ENCODE data around the gene FBP1.
"Not testable (repeated sequence)": the region's sequence is repeated elsewhere in the genome, so short reads cannot be mapped to it uniquely, and the experiment has no call there.

The FBP1 gene

DNA sequence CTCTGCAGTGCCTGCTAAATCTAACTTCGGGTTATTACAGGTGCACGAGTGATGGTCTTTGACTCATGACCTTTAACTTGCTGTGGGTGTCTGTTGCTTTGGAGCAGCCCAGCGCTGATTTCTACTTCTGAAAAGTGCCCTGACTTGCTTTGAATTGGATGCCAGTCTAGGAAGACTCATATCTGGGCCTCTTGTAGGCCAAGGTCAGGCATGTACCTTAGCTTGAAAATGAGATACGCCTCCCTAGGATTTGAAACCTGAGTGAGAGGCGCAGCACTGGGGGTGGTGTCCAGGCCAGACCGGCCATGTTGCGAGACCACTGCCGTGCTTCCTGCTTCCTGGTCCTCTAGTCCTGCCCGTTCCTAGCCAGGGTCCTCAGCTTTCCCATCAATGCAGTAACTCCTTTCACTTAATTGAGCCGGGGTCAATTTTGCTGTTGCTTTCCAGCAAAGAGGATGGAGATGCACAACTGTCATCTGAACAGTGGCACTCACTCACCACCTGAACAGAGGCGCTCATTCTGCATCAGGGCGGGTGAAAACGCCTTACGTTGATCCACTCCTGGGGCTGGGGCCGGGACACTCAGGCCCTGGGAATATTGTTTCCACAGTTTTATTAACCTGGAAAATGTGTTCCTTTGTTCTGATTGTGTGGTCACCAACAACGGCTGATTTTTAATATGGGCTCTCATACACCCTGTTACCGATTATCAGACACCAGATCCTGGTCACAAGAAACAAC is 70.2 kb downstream of the FBP1 start:
- no peak for DNase-seq

DNA sequence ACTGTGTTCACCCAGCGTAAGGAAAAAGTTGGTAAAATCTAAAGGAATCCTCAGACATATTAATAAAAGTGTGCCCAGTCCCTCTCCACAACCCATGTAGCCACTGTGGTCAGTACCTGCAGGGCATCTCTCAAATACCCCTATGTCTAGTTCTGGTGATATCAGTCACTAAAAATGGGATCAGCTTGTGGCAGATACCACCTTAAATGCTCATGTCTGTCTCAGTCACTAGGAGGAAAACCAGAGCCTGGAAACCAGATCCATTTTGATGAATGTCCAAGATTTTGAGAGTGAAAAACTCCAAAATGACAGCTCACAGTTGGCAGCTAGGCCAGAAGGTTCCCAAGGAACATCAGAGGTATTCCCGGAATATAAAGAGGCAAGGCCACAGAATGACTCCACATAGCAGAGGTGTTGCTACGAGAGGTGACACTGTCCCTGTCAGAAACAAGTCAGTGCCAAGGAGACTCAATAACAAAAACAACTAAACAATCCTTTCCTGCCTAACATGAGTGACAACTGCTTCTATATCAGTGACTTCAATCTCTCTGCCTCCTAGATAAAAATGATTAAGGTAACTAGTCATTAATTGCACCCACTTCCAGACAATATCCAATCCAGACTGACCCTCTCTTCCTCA is 70.9 kb downstream of the FBP1 start:
- no peak for DNase-seq

GRCh38 chr9:94567271-94567670 is 72.0 kb downstream of the FBP1 start:
- no peak for DNase-seq

- no peak for DNase-seq
These were observed 72.8 kb downstream of the FBP1 start for GRCh38 chr9:94566550-94566949.

DNA sequence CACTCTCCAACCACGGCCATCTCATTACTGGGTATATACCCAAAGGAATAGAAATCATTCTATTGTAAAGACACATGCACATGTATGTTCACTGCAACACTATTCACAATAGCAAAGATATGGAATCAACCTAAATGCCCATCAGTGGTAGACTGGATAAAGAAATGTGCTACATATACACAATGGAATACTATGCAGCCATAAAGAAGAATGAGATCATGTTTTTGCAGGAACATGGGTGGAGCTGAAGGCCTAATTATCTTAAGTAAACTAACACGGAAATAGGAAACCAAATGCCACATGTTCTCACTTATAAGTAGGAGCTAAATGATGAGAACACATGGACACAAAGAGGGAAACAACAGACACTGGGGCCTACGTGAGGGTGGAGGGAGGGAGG is 75.0 kb downstream of the FBP1 start:
- DNase-seq: not testable (repeated sequence)

DNA sequence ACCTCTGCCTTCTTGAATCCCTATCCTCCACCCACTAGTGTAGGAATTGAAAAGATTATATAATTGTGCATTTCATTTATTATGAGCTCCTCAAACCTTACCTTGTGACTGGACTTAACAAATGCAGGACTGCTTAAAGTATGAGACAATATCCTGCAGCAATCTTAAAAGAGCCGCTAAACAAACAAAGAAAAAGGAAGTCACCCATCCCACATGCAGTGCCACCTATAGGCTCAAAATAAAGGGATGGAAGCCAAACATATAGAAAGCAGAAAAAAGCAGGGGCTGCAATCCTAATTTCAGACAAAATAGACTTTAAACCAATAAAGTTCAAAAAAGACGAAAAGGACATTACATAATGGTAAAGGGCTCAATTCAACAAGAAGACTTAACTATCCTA is 75.8 kb downstream of the FBP1 start:
- no peak for DNase-seq

- no peak for DNase-seq
These were observed 79.1 kb downstream of the FBP1 start for GRCh38 chr9:94560237-94560636.

DNA sequence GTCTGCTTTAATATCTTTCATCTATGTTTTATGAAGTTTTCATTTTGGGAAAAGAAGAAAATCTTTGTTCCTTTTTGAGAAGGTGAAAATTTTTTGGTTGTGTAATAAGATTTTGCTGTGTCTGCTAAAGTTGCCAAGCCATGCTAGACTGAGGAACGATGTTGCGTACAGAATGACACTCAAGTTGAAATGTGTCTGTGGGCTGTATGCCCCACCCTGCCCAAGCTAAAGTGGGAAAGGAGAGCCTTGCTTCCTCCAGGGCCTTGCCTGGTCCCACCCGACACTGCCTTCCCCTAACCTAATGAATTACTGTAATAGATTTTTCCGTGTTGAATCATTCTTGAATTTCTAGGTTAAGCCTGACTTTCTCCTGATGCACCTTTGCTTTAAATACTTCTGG is 81.9 kb downstream of the FBP1 start:
- no peak for DNase-seq

- peak; percentile 23 for DNase-seq
These were observed 84.6 kb downstream of the FBP1 start, which contains the start of gene PCAT7 for GRCh38 chr9:94554439-94555331. PCAT7 (plus strand) TSS chr9:94555083.

DNA sequence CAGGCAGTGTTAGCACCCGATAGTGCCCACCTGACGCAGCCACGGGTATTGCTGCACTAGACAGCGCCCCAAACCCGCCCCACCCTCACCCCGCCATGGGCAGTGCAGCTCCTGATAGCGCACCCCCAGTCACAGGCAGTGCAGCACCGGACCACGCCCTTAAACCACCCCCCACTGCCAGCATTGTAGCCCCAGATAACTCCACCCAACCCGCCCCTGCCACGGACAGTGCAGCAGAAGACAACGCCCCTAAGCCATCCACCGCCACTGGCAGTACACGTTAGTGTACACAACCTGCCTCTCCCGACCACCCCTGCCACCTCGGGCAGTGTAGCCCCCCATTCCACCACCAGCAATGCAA is 85.3 kb downstream of the FBP1 start:
- no peak for DNase-seq
